Osteoblast (primary cell): ENCODE results near the gene DAZAP2. TPM values are rescaled to one million over a fixed set of nuclear protein-coding genes. Genes with fewer than 3 reads are reported as not detected.
"Not testable (repeated sequence)": the region's sequence is repeated elsewhere in the genome, so short reads cannot be mapped to it uniquely, and the experiment has no call there.

Source experiments
- DNase-seq: peaks from one replicate; pipeline ENCODE4 v3.0.0; 2011; ENCODE audit warnings: low spot score, mixed read lengths; ENCODE audit not compliant: insufficient read length; ENCODE audit errors: missing footprints
- H2AFZ ChIP-seq: 2 replicates; pipeline ENCODE4 v1.6.0; 2011; ENCODE audit warnings: mild to moderate bottlenecking, low read length
- H3K27ac ChIP-seq: 2 replicates; pipeline ENCODE4 v1.5.1; 2011; ENCODE audit warnings: mild to moderate bottlenecking, low read depth, low read length, moderate library complexity
- H3K27me3 ChIP-seq: 2 replicates; pipeline ENCODE4 v1.6.0; 2012; ENCODE audit warnings: mild to moderate bottlenecking, control low read depth, inconsistent platforms, low read length, moderate library complexity; ENCODE audit not compliant: insufficient read depth
- H3K36me3 ChIP-seq: 2 replicates; pipeline ENCODE4 v1.5.1; 2011; ENCODE audit warnings: mild to moderate bottlenecking, low read length, control low read depth, moderate library complexity; ENCODE audit not compliant: insufficient read depth
- H3K4me1 ChIP-seq: 2 replicates; pipeline ENCODE4 v1.5.1; 2011; ENCODE audit warnings: mild to moderate bottlenecking, low read length, control low read depth, moderate library complexity; ENCODE audit not compliant: insufficient read depth
- H3K4me2 ChIP-seq: 2 replicates; pipeline ENCODE4 v1.6.0; 2011; ENCODE audit warnings: mild to moderate bottlenecking, low read length; ENCODE audit not compliant: insufficient read depth
- H3K4me3 ChIP-seq: fragments of 200-600 bp; sonication (generic); 3 replicates; pipeline ENCODE4 v1.5.1; 2012; ENCODE audit warnings: mild to moderate bottlenecking, low read length, inconsistent platforms; ENCODE audit not compliant: insufficient read depth
- H3K79me2 ChIP-seq: 2 replicates; pipeline ENCODE4 v1.6.0; 2012; ENCODE audit warnings: mild to moderate bottlenecking, low read length, control low read depth, inconsistent platforms; ENCODE audit not compliant: insufficient read depth
- H3K9me3 ChIP-seq: 2 replicates; pipeline ENCODE4 v1.5.1; 2011; ENCODE audit warnings: low read depth, low read length, control low read depth
- H4K20me1 ChIP-seq: 2 replicates; pipeline ENCODE4 v1.6.0; 2012; ENCODE audit warnings: mild to moderate bottlenecking, low read length, control low read depth; ENCODE audit not compliant: insufficient read depth
- CTCF ChIP-seq: IDR thresholded peaks from 2 replicates; pipeline ENCODE4 v1.5.1; 2011; ENCODE audit warnings: mild to moderate bottlenecking, low read depth, low read length, moderate library complexity; ENCODE audit errors: extremely low read depth
- total RNA-seq: library from RNA; depleted of rRNA; stranded (reverse); fragments of >200 nt; gene quantifications from 2 replicates; pipeline ENCODE4 v1.2.3, GENCODE V29; 2012

The DAZAP2 gene
- total RNA-seq, 1 donor = 160 TPM

- H3K9me3 ChIP-seq = no peaks in the 10 kb centered on the region
- TF ChIP-seq CTCF = no peak
- H3K4me3 ChIP-seq = no peak overlapping the region
- no peaks in the 10 kb centered on the region for H3K4me1 ChIP-seq
- DNase-seq = no peak
- H2AFZ ChIP-seq = no peak overlapping the region
- H3K27me3 ChIP-seq = no peaks in the 10 kb centered on the region
- no peak overlapping the region for H3K27ac ChIP-seq
- no peak overlapping the region for H3K4me2 ChIP-seq
- peaks cover 40% of the 10 kb centered on the region for H3K79me2 ChIP-seq
- peaks cover 9% of the 10 kb centered on the region for H3K36me3 ChIP-seq
- no peaks in the 10 kb centered on the region for H4K20me1 ChIP-seq
These were observed 15.9 kb downstream of the DAZAP2 start for GRCh38 chr12:51254536-51254935.

- H3K4me2 ChIP-seq, H3K9me3 ChIP-seq, H2AFZ ChIP-seq, H3K36me3 ChIP-seq, DNase-seq, H3K4me1 ChIP-seq, H4K20me1 ChIP-seq, H3K4me3 ChIP-seq, H3K27me3 ChIP-seq, H3K27ac ChIP-seq: not testable (repeated sequence)
- peaks cover 44% of the 10 kb centered on the region for H3K79me2 ChIP-seq
These were observed 21.0 kb downstream of the DAZAP2 start for GRCh38 chr12:51259600-51259999.

- Histone ChIP-seq H3K27me3 (no peaks in the 10 kb centered on the region), H3K79me2 (peaks cover 50% of the 10 kb centered on the region), H3K4me3 (no peak overlapping the region), H4K20me1 (peaks cover 3% of the 10 kb centered on the region), H3K4me2 (peak overlapping the region; percentile 29), H3K9me3 (no peaks in the 10 kb centered on the region), H3K27ac (peak overlapping the region; percentile 11), H3K4me1 (peaks cover 6% of the 10 kb centered on the region), H3K36me3 (no peaks in the 10 kb centered on the region), H2AFZ (no peak overlapping the region)
- peak; percentile 87 for DNase-seq
- peak; percentile 52 for TF ChIP-seq CTCF
These were observed 24.1 kb downstream of the DAZAP2 start for GRCh38 chr12:51262758-51263177.

GRCh38 chr12:51263341-51263740, 24.7 kb downstream of the DAZAP2 start:
- Histone ChIP-seq H3K36me3 (no peaks in the 10 kb centered on the region), H3K9me3 (no peaks in the 10 kb centered on the region), H2AFZ (no peak overlapping the region), H3K4me3 (no peak overlapping the region), H3K4me2 (no peak overlapping the region), H3K4me1 (peaks cover 6% of the 10 kb centered on the region), H4K20me1 (peaks cover 3% of the 10 kb centered on the region), H3K27me3 (no peaks in the 10 kb centered on the region), H3K27ac (no peak overlapping the region), H3K79me2 (peaks cover 52% of the 10 kb centered on the region)
- TF ChIP-seq CTCF = no peak
- DNase-seq = no peak
